Activated naive CD4-positive, alpha-beta T cell treated with Interleukin-2 at 50 U/mL for 16 hours (primary cell): ENCODE results near the gene DSE.

ENCODE experiments used
- DNase-seq: peaks from one replicate; pipeline ENCODE4 v3.0.0-alpha.2; 2020

DSE gene

DNA sequence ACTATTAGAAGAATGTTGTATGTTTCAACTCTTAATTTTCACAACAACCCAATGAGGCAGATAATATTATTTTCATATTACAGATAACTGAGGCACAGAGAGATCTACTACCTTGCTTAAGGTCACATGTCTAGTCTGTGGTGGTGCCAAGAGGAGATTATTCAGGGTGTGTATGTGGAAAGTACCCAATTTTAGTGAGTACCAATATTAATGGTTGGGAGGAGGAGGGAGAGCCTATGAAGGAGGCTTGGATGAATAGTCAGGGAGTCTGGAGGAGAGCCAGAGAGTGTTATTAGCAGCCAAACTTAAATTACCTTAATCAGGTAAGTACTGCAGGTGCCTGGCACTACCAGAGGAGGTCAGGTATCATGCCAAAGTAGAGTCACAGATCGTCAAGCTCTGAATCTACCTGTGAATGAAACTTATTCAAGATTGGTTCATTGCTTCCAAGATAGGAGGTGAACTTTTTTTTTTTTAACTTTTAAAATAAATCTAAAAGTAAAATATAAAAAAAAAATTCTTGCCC lies 79.5 kb downstream of the DSE start:
- no peak for DNase-seq

DNA sequence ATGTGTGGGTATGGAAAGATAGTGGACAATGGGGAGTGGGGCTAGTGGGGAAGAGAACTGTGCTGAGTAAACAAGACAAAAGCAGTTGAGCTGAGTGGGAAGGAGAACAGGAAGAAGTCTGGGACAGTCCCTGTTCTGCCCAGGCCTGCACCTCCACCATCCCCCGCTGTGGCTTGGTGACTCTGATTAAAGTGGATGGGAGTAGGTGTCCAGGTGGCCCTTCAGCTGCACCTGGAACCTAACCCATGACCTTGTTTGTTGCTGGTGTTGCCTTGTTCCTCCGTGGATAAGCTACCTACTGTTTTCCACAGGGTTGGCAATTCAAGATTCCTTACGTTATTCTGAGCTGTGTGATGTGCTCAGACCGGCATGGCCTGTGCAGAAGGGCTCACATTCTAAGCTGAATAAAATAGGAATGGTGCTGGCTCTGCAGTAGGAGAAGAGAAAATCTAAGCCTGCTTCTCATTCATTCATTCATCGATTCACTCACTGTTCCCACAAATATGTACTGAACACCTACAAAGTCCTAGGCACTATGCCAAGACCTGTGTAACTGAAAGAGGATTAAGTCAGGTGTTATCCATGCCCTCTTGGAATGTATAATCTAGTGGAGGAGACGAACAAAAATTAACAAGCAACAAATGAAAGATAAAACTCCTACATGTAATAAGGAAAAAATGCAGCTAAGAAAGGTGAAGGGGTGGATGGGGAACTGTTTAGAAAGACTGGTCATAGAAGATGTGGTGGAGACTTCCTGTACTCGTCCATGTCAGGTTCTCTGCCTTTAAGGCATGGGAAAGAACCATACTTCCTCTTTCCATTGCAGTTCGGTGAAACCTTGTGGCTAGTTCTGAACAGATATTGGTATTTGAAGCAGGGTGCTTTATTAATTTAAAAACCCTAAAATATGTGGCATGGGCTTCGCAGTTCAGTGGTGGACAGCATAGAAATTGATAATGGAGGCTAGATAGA lies 80.3 kb downstream of the DSE start:
- DNase-seq = no peak

DNA sequence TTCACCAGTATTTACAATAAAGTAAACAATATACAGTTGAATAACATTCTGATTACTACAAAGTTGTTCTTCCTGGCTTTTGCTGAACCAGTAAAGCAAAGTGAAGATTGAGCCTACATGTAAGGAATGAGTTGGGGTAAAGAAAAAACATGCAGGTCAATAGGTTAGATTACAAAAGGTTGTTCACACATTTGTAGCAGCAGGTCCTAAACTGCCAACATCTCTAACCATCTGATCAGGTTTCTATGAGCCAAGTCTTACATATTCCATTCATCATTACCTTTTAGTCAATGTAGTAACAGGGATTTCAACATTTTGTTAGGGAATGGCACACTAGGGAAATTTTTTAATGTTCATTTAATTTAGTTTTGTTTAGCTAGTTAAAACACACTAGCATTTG lies 81.2 kb downstream of the DSE start:
- no peak for DNase-seq

DNA sequence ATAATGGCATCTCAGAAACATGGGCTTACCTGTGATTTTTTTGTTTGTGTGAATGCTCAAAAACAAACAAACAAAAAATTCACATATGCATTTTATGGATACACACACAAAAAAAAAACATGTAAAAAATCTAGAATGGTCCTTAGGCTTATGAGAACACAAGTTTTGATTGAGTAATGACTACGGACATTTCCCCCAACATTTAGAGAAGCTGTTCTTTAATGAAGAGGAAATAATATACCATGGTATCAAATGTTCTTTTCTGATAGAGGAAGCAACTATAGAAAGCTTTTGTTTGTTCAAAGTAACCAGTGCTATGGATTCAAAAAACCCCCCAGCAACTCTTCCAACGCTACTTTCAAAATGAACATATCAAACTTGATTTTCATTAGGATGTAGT lies 81.8 kb downstream of the DSE start:
- DNase-seq = no peak

DNA sequence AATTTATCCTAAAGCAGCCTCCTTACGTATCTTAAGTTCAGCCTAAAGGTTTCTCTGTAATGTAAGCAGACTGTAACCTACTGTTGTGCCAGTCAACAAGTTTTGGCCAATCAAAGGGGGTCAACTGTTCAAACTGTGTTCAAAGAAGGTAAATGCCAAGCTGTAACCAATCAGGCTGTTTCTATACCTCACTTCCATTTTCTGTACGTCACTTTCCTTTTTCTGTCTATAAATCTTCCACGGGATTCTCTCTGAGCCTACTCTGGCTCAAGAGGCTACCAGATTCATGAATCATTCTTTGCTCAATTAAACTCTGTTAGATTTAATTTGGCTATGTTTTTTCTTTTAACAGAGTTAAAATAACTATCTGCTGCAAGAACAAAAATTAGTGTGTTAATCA lies 85.4 kb downstream of the DSE start:
- DNase-seq = no peak

DNA sequence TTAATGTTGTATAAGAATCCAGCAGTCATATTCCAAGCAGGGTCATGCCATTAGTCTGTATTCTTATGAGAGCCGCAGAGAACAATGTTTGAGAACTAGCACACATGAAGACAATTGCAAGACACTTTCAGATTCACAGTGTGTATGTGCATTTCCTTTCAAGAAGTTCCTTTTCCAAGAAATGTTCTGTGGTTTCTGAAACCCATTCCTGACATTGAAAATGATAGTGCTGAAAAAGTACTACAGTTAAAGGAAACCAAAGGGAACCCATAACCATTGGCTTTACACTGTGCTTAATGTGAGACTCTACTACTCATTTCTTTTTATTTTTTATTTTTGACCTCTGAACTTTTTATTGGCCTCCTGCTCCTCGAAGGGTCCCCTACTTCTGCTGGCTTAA lies 86.2 kb downstream of the DSE start:
- no peak for DNase-seq

DNA sequence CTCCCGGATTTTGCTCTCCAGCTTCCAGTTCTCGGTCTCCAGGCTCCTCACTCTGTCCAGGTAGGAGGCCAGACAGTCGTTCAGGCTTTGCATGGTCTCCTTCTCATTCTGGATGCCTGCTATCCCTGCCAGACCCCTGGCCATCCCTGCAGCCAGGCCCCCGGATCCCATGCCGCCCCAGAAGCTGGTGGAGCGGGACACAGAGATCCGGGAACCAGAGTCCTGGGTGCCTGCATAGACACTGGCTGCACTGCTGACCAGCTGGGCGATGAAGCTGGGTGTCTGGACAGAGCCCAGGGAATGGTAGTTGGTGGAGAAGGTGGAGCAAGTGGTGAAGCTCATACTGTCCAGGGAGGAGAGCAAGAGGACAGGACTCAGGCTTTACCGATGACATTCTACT lies 87.5 kb downstream of the DSE start:
- no peak for DNase-seq

DNA sequence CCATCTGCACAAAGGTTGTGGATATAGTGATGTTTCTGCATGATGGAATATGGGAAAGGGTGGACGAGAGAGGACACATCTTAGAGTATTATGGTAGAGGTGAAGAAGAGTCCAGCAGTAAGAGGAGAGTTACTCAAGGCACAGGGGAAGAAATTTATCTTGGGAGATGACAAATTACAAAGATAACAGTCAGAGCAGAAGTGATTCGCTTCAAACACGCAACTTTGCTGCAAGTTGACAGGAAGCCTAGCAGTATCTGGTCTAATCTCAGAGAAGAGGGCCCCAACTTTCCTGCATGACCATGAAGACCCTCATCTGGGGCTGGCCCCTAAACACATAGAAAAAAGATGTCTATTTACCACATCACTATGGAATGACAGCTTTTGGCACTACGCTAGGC lies 89.2 kb downstream of the DSE start:
- no peak for DNase-seq

DNA sequence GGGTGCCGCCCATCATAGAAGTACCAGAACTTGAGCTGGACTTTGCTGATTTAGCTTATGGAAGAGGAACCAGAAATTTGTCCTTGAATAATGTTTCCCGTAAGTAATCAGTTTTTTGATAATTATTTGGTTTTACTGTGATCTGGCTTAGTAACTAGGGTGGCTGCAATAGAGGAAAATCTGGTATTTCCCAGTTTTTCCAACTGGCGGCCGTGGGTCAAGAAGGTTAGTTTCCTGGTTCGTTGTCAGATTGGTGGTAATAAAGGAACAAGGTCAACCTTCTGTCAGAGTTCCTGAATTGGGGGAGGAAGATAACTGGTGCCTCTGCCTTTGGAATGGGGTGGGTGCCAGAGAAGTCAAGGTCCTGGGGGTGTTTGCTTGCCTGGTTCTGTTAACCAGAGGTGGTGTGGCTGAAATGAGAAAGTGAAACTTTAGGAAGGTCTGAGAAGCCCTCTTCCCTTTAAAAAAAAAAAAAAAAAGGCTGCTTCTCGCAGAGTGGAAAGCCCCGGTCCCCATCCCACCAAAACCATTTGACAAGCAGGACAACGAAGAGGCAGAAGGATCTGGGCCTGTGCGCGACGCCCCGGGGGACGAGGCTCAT lies 90.7 kb downstream of the DSE start, which contains the start of gene CALHM6:
Gene CALHM6 (plus strand): TSS at position 45 of the 601 bp plus-strand sequence. CDS start 555 bp downstream, at position 600.
- DNase-seq = no peak

DNA sequence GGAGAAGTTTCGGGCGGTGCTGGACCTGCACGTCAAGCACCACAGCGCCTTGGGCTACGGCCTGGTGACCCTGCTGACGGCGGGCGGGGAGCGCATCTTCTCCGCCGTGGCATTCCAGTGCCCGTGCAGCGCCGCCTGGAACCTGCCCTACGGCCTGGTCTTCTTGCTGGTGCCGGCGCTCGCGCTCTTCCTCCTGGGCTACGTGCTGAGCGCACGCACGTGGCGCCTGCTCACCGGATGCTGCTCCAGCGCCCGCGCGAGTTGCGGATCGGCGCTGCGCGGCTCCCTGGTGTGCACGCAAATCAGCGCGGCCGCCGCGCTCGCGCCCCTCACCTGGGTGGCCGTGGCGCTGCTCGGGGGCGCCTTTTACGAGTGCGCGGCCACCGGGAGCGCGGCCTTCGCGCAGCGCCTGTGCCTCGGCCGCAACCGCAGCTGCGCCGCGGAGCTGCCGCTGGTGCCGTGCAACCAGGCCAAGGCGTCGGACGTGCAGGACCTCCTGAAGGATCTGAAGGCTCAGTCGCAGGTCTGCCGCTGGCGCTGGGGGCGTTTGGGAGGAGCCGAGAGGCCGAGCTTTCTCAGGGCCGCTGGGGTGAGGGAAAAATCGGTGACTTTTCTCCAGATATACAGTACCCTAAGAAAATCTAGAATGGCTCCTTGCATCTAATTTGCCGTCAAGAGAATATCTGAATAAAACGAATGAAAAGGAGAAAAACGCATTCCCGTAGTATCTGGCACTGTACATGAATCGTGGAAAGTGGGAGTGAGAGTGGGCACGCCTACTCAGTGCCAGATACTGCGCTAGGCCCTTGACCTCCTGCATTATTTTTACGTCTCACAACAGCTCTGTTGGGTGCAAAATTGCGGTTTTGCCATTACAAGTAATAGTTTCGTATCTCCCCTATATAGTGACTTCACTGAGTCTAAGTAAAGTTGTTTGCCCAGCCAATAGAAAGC lies 91.5 kb downstream of the DSE start:
- DNase-seq = peak; percentile 40

DNA sequence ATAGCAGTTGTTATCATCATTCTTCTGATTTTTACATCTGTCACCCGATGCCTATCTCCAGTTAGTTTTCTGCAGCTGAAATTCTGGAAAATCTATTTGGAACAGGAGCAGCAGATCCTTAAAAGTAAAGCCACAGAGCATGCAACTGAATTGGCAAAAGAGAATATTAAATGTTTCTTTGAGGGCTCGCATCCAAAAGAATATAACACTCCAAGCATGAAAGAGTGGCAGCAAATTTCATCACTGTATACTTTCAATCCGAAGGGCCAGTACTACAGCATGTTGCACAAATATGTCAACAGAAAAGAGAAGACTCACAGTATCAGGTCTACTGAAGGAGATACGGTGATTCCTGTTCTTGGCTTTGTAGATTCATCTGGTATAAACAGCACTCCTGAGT lies 92.6 kb downstream of the DSE start:
- no peak for DNase-seq

DNA sequence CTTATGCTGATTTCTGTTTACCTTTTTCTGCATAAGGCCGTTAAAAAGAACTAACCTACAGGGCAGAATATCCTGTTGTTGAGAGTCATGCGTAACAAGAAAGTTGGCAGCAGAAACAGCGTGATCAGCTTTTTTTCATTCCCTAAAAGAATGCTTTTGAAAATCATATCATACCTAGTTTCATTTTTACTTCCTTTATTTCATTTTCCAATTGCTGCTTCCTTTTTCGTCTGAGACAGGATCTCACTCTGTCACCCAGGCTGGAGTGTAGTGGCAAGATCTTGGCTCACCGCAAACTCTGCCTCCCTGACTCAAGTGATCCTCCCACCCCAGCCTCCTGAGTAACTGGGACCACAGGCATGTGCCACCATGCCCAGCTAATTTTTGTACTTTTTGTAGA lies 94.5 kb downstream of the DSE start:
- no peak for DNase-seq

DNA sequence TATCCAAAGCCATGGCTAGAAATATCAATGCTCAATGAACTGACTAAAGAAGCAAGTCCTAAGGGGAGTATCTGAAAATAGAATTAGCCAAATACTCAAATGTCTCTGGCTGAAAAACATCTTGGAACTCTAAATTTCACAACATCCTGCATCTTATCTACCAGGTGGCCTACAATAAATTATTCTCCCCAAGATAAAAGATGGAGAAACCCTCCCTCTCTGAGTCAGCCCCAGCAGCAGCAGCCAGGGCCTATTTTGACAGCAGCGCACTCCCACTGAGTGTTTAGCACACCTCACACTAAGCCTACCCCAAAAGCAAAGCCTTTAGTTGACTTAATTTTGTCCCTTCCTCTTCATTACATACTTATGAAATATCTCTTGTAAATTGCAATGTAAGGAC lies 96.3 kb downstream of the DSE start:
- DNase-seq = no peak

DNA sequence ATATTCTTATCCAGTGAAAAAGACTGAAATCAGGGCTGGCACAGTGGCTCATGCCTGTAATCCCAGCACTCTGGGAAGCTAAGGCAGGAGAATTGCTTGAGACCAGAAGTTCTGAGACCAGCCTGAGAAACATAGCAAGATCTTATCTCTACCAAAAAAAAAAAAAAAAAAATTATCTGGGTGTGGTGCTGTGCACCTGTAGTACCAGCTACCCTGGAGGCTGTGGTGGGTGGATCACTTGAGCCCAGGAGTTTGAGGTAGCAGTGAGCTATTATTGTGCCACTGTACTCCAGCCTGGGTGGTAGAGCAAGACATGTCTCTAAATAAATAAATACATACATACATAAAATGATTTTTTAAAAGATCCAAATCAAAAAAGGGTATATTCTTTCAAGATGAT lies 96.8 kb downstream of the DSE start:
- no peak for DNase-seq

DNA sequence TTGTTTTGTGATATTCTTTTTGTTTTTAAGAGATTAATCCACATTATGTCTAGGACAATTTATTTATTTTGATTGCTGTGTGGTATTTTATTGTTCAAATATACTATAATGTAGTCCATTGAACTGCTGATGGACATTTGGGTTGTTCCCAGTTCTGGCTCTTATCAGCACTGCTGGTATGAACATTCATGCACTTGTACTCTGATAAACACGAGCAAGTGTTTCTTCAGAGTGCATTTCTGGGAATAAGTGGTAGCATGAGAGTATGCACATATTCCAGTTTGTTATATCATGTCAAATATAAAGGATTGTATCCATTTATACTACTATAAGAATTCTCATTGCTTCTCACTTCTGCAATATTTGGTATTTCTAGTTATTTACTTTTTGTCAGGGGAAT lies 97.5 kb downstream of the DSE start:
- no peak for DNase-seq

DNA sequence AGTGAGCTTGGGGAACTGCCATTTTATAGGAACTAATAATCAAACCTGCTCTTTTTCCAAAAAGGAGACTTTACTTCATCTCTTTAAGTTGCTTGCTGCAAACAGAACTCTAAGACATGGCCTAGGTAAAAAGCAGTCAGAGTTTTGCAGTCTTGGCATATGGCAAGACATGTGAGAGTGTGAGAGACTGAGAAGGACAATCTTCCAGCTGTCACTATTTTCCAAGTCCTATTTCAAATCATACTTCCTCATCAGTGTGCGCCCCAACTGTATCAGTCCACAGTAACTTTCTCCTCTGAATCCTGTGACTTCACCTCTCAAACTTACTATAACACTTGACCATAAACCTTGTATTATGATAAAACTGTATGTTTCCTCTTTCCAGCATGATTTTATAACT lies 100.8 kb downstream of the DSE start:
- no peak for DNase-seq

DNA sequence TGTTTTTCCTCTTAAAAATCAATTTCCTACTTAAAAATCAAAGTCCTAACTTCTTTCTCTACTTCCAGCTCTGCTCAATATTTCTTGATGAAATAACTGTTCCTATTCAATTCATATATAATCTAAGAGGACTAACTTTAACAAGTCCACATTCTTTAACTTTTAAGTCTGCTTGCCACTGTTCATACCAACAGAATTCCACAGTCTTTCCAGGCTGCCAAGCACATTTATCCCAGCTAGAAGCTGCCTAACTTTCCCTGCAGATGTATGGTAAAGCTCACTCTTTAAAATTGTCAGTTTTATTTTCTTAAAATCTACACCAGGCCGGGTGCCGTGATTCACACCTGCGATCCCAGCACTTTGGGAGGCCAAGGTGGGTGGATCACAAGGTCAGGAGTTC lies 102.0 kb downstream of the DSE start:
- no peak for DNase-seq

DNA sequence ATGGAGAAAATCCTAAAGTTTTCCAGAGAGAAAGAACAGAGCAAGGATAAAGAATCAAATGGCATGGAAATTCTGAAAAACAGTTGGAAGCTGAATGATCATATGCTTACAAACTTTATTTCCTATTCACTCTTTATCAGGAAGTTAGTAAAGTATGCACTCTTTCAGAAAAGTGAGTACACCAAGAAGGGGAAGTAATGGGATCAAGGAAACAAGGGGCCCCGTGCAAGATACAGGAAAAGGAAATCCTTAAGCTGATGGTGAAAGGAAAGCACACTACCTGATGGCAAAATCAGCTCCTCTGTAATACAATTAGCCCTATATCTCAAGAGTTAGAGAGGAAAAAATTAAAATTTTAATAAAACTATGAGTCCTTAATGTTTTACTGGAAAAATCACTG lies 104.4 kb downstream of the DSE start:
- no peak for DNase-seq

DNA sequence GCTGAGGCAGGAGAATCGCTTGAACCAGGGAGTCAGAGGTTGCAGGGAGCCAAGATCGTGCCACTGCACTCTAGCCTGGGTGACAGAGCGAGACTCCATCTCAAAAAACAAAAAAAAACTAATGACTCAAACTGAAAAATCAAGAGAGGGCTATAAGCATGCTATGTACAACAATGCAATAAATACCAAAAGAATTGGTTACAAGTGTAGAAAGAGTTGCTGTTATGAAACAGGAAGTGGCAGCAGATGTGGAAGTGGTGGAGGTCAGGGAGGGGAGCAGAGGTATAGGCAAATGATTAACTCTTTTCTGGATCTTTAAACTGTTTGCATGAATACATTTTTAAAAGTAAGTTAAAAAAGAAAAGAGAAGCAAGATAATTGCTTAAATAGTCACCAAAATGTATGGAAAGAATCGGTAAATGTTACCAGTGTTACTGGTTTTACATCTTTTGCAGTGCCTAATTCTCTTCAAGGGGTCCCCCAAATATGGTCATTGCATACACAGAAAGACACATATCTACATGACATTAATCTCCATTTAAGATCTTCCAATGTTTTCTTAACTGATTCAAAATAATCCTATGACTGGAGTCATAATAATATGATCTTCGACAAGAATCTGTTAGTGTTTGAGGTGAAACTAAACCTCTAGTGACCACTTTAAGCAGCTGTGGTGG lies 105.4 kb downstream of the DSE start:
- DNase-seq = no peak

DNA sequence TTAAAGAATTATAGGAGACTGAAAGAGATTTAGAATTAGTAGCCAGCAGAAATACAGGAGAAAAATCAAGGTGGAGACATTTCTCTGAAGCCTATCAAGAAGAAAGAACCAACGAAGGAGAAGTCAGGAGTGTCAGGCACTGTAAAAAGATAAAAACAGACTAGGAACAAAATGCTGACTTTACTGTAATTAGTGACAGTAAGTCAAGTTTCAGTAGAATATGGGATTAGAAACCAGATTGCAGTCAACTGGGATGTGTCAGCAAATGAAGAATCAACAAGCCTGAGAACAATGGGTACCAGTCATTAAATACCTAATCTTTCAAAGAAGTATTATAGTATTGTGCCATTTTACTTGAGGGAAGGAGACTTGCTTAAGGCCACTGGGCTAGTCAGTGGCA lies 112.0 kb downstream of the DSE start:
- no peak for DNase-seq

DNA sequence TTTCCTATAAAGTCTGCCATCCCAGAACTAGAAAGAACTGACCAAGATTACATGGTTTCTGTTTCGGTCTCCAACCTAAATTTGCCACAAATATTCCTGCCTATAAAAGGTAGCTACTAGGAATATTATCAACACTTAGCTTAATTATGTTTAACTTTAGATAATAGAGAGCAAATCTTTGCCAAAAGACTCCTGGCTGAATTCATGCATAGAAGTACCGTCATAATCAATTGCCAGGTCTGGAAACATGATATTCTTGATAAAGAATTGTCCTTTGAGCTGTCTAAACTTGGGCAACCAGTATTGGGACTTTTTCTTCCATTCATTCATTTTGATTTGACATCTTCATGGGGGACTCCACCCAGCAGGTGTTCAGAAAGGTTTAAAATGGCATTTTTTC lies 112.9 kb downstream of the DSE start:
- DNase-seq = no peak

DNA sequence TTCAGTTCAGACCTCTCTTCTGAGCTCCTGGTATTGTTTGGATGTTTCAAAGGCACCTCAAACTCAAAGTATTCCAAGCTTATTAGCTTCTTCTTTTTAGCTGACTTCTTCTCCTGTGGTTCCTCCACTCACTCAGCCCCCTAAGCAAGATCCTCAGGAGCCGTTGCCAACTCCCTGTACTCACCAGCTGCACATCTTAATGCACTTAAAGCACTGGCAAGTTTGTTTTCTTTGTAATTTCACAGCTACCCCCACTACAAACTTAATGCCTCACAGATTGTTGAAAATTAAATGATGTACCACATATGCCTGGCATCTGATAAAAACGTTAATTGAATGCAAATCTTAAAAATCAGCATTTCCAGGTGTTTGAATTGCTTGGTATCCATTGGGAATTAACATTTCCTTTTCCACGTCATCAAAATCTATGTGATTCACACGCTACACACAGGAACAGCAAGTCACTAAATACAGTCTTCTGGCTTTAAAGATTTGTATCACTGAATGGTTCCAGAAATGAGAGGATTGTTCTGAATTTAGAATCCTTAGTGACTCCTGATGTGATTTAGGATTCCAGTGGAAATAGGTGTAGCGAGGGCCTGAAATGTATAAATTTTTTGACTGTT lies 114.9 kb downstream of the DSE start:
- DNase-seq = no peak
